Ramos (cell line): ENCODE results near the gene SUPT5H.

ENCODE experiments used
- in situ Hi-C: fragments of 300-500 bp; cut with MboI; formaldehyde crosslinking; loops from one replicate; pipeline ENCODE4 v1.14.3; 2022; ENCODE audit warnings: low sequenced_read_pairs; ENCODE audit not compliant: unreplicated experiment

The SUPT5H gene

DNA sequence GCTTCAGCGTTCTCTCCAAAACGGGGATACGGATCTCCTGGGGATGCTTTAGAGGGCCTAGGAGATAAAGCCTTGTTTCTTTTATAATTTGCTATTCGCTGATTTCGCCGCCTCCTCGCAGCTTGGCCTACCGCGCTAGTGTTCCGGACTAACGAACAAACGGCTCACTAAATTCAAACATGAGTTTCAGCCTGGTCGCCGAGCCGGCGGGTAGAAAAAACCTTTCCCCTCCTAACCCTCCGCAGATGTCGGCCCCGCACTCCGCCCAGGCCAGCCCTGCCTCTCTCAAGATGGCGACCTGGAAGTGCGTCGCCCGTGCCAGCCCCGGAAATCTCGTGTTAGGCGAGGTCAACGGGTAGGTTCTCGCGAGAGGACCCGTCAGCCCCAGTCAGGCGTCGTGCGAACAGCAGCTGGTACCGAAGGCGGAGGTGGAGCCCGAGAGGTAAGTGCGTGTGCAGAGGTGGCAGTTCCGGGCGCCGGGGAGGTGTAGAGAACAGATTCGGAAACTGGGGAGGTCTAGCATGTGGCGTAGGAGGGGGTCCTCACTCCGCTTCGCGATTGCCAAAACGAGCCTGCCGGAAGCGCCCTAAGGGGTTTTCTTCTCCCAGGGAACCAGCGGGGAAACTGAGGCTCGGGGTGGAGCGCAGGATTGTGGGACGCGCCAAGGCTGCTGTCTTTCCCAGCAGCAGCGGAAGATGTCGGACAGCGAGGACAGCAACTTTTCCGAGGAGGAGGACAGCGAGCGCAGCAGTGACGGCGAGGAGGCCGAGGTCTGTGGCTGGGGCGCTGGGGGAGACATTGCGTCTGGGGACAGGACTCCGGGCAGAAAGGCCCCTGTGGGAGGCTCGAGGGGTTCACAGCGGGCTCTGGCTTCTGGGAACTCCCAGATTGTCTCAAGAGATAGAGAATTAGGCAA, at the start of gene SUPT5H:
Gene SUPT5H (plus strand): TSS at position 387 of the 916 bp plus-strand sequence. CDS start 309 bp downstream, at position 696.
- in situ Hi-C loops = loop anchor here (25.0 kb wide), 1 partner anchor 392 kb away; the partner anchor contains the start of genes DYRK1B and FBL

DNA sequence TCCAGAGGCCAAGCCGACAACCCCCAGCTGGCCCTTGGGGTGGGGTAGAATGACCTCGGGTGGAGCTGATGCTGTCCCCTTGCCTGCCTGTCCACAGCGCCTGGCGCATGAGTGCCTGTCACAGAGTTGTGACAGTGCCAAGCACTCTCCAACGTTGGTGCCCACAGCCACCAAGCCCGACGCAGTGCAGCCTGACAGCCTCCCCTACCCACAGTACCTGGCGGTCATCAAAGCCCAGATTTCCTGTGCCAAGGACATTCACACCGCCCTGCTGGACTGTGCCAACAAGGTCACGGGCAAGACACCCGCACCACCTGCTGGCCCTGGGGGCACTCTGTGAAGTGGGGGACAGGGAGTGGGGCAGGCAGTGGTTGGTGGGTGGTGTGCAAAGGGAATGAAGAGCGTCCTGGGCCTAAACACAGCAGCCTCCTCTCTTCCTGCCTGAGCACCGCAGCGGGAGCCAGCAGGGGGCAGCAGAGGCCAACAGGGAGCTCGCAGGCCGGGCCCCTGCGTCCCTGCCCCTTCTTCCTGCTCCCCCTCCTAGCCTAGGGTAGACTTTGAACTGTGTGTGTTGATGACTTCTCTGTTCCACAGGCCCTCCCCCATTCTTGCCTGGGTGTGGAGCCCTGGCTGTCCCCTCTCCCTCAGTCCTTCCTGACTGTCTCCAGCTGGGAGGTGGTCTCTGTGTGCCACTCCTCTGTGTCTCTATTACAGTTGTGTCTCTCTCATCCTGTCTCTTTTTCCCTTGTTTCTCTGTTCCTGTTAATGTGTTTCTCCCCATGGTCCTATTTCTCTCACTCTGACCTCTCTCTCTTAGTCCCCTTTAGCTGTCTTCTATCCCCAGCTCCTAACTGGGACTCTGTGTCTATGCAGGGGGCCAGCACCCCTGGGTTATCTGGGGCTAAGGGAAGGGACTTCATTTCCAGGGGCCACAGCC, 47.8 kb upstream of the SUPT5H start:
- in situ Hi-C loops = no loop called here

DNA sequence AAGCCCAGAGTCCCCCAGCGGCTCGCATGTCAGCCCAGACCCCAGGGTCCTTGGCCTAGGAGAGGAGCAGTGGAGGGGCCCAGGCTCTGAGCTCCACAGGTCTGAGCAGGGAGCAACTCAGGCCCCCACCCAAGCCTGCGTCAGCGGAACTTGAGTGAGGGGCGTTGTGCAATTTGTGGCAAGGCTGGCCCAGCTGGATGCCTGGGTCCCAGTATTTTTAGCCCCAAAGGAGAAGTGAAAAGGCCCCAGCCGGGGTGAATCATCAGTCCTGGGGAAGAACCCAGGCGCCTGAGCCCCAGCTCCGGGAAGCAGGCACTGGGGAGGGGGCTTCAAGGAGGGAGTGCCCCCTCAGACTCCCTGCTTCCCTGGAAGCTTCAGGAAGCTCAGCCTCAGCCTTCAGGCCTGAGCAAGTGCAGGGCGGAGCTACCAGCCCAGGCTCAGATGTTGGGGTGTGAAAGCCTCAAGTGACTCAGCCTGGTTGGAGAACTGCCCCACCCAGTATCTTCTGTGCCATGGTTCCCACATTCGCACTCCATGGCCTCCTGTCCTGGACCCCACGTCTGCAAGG, 47.0 kb upstream of the SUPT5H start:
- in situ Hi-C loops = no loop called here

DNA sequence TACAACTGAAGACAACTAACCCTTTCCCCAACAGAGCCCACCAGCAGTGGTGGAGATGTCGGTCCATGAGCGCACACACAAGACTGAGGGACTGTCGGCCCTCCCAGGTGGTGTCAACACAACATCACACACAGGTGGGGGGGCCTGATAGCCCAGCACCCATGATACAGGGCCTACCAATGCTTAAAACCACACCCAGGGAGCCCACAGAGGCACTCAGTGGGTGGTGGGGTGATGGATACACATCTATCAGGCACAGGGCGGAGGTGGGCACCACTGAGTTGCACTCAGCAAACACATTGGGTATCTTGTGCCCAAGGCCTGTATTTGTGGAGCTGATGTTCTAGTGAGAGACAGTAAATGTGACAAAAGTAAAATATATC, 45.7 kb upstream of the SUPT5H start:
- in situ Hi-C loops = no loop called here

DNA sequence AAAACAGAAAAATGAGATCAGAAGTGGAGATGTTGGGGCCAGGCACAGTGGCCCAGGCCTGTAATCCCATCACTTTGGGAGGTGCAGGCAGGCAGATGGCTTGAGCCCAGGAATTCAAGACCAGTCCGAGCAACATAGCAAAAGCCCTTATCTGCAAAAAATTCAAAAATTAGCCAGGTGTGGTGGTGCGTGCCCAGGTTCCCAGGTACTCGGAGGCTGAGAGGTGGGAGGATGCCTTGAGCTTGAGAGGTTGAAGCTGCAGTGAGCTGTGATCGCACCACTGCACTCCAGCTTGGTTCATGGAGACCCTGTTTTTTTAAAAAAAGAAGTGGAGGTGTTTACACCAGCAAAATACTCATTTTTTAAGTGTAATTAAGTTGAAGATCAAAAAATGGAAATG, 45.3 kb upstream of the SUPT5H start:
- in situ Hi-C loops = no loop called here

DNA sequence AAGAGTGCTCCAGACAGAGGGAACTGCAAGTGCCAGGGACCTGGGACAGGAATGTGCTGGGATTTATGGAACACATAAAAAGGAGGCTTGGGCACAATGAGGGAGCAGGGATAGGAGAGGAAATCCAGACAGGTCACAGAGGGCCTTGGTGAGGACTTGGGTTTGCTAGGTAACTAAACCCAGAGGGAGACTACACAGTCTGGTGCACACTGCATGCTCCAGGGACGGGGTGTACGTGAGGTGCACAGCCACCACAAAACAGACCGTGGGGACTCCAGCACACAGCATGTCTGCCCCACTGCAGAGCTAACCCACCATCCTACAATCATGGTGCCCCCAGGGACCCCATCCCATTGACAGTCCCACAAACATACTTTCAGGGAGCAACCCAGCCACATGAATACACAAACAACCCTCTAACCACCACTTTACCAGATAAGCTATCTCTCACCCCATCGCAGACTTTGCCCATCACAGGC, 44.3 kb upstream of the SUPT5H start:
- in situ Hi-C loops = no loop called here

DNA sequence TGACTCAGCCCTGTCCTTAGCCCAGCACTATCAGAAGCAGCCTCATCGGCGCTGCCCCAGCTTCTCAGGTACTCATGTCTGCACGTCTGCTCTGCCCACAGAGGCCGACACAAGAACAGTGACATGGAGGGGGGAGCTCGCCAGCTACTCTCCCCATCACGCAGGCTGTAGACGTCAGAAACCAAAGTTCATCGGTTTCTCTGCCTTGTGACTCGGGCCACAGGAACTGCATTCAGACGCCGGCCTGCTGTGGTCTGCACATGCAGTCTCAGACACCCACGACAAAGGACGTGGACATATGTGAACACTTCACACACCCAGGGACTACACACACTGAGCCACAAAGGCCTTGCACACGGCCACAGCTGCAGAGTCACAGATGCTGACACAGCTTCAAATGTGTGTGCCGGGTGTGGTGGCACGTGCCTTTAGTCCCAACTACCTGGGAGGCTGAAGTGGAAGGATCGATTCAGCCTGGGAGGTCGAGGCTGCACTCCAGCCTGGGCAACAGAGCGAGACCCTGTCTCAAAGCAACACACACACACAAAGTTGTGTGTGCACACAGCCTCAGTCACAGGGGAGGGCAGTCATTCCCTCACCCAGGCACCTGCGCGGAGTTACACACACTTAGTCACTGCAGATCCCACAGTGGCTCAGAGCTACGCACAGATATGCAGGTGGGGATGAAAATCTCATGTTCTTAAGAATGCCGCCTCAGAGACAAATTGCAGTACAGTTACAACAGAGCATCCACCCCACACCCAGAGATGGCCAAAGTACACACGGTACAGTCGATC, 43.6 kb upstream of the SUPT5H start:
- in situ Hi-C loops = no loop called here

DNA sequence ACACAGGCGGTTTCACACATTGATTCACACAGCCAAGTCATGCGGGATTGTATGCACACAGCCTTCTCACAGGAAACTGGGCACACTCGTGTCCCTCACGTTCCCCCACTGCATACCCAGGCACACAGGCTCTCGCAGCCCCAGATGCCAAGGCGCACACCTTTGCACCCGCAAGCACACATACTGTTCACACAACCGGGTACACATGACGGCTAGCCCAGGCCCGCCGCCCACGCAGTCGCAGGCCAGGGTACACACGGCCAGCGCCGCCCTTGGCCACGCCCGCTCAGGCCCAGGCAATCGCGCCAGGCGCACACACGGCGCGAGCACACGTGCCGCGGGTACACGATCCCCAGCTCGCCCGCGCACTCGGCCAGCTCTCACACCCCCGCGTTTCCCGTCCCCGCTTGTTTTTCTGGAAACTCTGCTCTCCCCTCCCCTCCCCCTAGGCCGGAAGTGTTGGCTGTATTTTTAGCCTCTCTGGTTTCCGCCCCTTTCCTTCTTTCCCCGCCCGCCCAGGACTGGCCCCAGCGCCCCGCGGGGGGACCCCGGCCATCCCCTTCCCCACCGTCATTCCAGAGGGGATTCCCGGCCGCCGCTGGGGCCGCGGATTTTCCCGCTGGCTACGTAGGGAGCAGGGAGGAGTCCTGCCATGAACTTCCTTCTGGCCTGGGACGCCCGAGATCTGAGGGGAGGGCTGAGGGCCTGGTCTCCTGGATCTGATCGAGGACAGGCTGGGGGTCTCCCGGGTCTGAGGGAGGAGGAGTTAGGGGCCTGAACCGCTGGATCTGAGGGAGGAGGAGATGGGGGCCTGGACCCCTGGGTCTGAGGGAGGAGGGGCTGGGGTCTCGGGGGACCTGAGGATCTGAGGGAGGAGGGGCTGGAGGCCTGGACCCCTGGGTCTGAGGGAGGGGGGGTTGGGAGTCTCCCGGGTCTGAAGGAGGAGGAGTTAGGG, 42.8 kb upstream of the SUPT5H start:
- in situ Hi-C loops = no loop called here

DNA sequence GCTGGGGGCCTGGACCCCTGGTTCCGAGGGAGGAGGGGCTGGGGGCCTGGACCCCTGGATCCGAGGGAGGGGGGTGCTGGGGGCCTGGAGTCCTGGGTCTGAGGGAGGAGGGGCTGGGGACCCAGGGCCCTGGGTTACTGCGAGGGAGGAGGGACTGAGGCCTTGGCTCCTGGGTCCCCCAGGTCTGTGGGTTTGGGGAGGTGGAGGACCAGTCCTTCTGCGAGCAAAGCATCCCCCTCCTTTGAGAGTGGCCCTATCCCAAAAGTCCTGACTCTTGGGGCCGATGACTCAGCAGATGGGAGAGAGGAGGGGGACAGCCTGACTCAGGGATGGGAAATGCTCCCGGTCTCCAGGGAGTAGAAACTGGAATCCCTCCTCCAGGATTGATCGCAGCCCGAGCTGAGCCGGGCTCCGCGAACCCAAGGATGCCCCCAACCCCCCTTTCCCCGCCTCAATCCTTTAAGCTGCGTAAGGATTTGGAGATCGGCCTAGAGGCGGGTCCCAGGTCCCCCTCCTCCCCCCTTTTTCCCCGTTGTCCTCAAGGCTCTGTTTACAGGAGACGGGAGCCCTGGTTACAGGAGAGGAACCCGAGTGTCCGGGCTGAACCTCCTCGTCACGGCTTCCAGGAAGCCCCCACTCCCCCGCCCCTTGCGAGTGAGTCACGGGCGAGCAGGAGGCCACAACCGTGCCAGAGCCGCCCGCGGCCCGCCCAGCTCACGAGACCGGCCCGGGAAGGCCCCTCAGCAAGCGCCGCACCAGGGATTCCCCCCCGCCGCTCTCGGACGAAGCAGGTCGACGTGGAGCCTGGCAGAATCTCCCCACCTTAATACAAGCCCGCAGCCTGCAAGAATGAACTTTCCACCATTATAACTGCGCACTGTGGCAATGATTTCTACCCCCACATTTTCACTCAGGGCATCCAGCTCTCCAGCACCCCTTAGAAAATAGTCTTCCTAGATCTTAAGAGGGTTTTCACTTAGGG, 41.8 kb upstream of the SUPT5H start:
- in situ Hi-C loops = no loop called here

DNA sequence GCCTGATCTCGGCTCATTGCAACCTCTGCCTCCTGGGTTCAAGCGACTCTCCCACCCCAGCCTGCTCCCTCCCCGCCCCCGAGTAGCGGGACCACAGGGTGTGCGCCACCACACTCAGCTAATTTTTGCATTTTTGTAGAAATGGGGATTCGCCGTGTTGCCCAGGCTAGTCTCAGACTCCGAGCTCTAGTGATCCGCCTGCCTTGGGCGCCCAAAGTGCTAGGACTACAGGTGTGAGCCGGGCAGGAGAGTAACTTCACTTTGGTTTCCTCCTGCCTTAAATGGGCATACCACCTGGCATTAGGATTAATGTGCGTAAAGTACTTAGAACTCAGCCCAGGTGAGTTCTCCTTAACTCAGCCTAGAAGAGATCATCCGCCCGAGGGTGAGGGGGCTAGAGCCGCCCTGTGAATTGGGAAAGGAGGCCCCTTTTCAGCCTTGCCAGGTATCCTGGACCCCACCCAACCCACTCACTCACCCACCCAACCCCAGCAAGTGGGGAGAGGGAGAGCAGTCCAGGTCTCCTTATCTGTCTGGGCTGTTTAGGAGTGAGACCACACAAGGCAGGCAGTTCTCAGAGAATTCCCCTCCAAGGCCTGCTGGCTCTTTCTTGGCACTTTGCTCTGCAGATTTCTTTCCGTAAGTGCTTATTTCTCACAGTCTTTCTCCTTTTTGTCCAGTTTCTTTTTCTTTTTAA, 40.0 kb upstream of the SUPT5H start:
- in situ Hi-C loops = no loop called here

DNA sequence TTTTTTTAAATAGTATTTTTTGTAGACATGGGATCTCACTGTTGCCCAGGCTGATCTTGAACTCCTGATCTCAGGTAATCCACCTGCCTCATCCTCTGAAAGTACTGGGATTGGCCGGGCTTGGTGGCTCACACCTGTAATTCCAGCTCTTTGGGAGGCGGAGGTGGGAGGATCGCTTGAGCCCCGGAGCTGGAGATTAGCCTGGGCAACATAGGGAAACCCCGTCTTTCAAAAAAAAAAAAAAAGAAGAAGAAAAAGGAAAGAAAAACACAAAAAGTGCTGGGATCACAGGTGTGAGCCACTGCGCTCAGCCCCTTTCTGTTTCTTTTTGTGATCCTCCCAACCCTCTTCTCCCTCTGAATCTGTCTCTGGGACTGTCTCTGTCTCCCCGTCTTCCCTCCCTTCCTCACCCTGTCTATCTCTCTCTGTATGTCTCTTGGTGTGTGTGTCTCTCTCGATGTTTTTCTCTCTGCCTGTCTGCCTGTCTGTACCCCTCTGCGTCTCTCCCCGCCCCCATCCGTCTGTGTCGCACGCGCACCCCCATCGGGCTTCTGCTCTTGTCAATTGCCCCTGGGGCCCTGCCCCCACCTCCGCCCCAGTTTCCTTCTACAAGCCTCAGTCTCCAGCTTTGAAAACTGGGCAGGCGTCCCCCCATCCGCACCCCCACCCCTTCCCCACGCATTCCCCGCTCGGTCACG, 39.3 kb upstream of the SUPT5H start:
- in situ Hi-C loops = no loop called here

DNA sequence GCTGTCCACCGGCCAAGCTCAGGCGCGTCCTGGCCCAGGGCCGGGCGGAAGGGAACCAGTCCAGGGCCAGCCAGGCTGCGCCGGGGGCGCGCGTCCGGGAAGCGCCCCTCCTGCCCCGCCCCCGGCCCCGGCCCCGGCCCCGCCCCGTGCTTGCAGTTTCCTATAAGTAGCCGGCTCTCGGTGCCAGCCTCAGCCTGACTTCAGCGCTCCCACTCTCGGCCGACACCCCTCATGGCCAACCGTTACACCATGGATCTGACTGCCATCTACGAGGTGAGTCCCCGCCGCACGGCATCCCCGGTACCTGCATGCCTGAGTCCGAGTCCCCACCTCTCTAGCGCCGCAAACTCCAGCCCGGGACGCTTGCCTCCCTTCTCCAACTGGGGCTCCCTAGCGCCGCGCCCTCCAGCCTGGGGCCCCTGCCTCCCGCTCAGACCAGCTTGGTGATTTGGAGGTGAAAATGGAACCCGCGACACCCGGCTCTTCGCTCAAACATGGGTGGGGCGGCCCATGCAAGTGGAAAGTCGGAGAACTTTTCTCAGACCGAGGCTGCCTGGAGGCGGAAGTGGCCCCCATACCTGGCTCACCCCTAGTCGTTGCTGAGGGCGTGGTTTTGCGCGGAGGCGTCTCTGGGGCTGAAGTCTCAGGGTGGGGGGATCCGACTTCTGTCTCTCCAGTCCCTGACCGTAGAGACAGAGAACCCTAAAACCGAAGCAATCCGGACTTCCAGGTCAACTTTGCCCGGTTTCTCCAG, 38.5 kb upstream of the SUPT5H start, which contains the start of gene ZFP36:
Gene ZFP36 (plus strand): TSS at position 192 of the 754 bp plus-strand sequence. CDS start 58 bp downstream, at position 250.
- in situ Hi-C loops = no loop called here

DNA sequence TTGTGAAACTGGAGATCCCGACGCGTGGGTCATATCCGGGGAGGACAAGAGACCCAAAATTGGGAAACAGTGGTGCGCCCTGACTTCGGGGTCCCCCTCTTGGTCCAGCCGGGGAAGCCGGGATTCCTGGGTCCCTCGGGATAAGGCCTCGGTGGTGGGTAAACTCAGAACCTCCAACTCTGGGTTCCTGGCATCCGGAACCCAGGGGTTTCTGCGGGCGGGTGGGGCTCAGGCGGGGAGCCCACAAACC, 38.0 kb upstream of the SUPT5H start:
- in situ Hi-C loops = no loop called here

DNA sequence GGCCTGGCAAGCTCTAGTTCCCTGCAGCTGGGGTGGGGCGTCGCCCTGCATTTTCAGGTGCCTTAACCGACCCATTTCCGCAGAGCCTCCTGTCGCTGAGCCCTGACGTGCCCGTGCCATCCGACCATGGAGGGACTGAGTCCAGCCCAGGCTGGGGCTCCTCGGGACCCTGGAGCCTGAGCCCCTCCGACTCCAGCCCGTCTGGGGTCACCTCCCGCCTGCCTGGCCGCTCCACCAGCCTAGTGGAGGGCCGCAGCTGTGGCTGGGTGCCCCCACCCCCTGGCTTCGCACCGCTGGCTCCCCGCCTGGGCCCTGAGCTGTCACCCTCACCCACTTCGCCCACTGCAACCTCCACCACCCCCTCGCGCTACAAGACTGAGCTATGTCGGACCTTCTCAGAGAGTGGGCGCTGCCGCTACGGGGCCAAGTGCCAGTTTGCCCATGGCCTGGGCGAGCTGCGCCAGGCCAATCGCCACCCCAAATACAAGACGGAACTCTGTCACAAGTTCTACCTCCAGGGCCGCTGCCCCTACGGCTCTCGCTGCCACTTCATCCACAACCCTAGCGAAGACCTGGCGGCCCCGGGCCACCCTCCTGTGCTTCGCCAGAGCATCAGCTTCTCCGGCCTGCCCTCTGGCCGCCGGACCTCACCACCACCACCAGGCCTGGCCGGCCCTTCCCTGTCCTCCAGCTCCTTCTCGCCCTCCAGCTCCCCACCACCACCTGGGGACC, 37.6 kb upstream of the SUPT5H start:
- in situ Hi-C loops = no loop called here
